BJ (cell line): ENCODE data around the gene CCDC183. TPM values are rescaled to one million over a fixed set of nuclear protein-coding genes. Genes with fewer than 3 reads are reported as not detected.
"Not testable (repeated sequence)": the region's sequence is repeated elsewhere in the genome, so short reads cannot be mapped to it uniquely, and the experiment has no call there.

Experiments
- CTCF ChIA-PET: fragments of 350-600 bp; formaldehyde crosslinking; extraction: SDS; loops from one replicate; lab custom pipeline; 2021; ENCODE audit warnings: antibody characterized with exemption, inconsistent platforms; lab: Yijun Ruan, JAX
- POLR2A ChIA-PET: fragments of 300-600 bp; sonication (Branson Sonifier 250); formaldehyde crosslinking; extraction: SDS; loops from one replicate; lab custom pipeline; 2021; ENCODE audit warnings: antibody characterized with exemption; lab: Charles Lee
- DNase-seq: peaks from one replicate; pipeline ENCODE4 v3.0.0-alpha.2; 2011; ENCODE audit warnings: low read depth
- H3K27me3 ChIP-seq: 2 replicates; pipeline ENCODE4 v1.6.0; 2011; ENCODE audit warnings: low read length; ENCODE audit not compliant: control insufficient read depth, insufficient read depth
- H3K36me3 ChIP-seq: 2 replicates; pipeline ENCODE4 v1.5.1; 2011; ENCODE audit warnings: low read length; ENCODE audit not compliant: control insufficient read depth, insufficient read depth
- H3K4me3 ChIP-seq: 2 replicates; pipeline ENCODE4 v1.5.1; 2011; ENCODE audit warnings: low read depth, mild to moderate bottlenecking, control low read depth, low read length
- polyA plus RNA-seq: library from polyadenylated mRNA; depleted of rRNA; stranded (reverse); fragments of >200 nt; gene quantifications from 2 replicates; pipeline ENCODE4 v1.2.3, GENCODE V29; 2011
- TF ChIP-seq, protein P1 (sequence below): IDR thresholded peaks from 2 replicates; pipeline ENCODE4 v1.5.1; 2011; ENCODE audit warnings: low read depth, mild to moderate bottlenecking, control low read depth, inconsistent platforms, low read length, moderate library complexity; ENCODE audit not compliant: insufficient read depth

CCDC183 gene
- polyA plus RNA-seq, 1 experiment = 0.20 TPM

DNA sequence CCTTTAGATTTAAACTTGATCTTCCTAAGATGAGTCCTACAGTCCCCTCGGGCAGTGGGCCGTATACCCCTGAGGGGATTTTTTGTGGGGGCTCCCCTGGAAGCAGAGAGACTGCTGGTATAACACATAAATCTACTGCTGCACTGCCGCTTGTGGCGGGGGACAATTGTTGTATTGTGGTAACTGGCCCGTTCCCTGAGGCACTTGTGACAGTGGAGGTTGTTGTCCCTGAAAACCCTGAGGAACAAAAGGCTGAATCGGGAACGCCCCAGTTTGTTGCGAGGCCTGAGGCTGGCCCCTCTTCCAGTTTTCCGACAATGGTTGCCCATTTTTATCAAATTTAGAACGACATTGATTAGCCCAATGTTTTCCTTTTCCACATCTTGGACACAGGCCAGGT lies 9.7 kb upstream of the CCDC183 start:
- no peak overlapping the region for H3K4me3 ChIP-seq
- no peaks in the 10 kb centered on the region for H3K36me3 ChIP-seq
- CTCF ChIA-PET = interaction anchor here (0.6 to 6.8 kb wide), 11 partner anchors 8 to 285 kb away, joined by 3 to 52 read pairs (median 4); partner anchors contain the start of gene NPDC1
- POLR2A ChIA-PET = no interaction called here
- no peak for DNase-seq
- H3K27me3 ChIP-seq = no peaks in the 10 kb centered on the region
- TF ChIP-seq, protein P1, sequence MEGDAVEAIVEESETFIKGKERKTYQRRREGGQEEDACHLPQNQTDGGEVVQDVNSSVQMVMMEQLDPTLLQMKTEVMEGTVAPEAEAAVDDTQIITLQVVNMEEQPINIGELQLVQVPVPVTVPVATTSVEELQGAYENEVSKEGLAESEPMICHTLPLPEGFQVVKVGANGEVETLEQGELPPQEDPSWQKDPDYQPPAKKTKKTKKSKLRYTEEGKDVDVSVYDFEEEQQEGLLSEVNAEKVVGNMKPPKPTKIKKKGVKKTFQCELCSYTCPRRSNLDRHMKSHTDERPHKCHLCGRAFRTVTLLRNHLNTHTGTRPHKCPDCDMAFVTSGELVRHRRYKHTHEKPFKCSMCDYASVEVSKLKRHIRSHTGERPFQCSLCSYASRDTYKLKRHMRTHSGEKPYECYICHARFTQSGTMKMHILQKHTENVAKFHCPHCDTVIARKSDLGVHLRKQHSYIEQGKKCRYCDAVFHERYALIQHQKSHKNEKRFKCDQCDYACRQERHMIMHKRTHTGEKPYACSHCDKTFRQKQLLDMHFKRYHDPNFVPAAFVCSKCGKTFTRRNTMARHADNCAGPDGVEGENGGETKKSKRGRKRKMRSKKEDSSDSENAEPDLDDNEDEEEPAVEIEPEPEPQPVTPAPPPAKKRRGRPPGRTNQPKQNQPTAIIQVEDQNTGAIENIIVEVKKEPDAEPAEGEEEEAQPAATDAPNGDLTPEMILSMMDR = no peak

DNA sequence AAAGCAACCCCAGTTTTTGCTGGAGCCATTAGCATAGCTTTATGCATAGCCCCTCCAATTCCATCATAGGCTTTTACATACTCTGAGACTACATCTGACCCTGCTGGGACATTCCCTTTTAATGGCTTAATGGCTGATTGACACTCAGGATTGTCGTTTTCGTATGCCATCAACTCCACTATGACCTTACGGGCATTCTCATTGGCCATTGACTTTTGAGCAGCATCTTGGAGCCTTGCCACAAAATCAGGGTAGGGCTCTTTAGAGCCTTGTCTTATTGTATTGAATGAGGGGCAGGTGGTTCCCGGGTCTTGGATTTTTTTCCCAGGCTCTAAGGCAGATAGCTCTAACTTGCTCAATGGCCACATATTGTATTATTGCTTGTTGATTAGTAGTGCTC lies 9.2 kb upstream of the CCDC183 start:
- POLR2A ChIA-PET, H3K36me3 ChIP-seq, H3K27me3 ChIP-seq, DNase-seq, H3K4me3 ChIP-seq: not testable (repeated sequence)
- CTCF ChIA-PET = interaction anchor here (0.6 to 6.8 kb wide), 12 partner anchors 9 to 281 kb away, joined by 3 to 52 read pairs (median 4); partner anchors contain the start of gene NPDC1

DNA sequence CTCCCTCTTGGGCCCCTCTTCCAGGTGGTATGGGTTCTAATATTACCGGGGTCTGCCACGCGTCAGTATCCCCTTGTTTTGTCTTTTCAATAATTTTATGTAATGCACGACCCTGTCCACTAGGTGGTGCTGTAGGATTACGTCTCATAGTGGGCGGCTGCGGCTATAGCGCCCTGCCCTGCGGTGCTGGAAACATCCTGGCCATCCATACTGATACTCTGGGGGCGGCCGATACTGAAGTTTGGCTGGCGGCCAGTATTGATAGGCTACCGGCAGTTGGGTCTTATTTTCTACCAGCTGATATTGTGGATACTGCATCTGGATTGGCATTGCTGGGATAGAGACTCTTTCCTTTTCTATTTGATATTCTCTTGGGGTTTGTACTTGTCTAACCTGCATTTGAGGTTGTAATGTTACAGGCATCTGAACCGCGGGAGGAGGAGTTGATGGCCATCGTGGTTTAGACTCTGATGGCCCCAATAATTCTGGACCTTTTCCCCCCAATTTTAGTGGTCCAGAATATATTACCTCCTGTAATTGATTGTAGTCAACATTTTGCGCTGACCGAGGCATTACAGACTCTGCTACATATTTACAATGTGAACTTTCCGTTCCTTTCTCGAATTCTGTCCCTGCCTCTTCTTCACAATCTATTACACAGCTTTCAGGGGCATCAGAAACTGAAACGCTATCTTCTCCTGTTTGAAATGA lies 8.3 kb upstream of the CCDC183 start:
- Histone ChIP-seq H3K36me3 (no peaks in the 10 kb centered on the region), H3K27me3 (no peaks in the 10 kb centered on the region), H3K4me3 (no peak overlapping the region)
- no peak for DNase-seq
- ChIA-PET POLR2A (no interaction called here), CTCF (interaction anchor here (0.7 to 6.8 kb wide), 17 partner anchors 10 to 321 kb away, joined by 3 to 52 read pairs (median 3); partner anchors contain the start of gene SAPCD2)
- TF ChIP-seq, protein P1 = peak; percentile 78

DNA sequence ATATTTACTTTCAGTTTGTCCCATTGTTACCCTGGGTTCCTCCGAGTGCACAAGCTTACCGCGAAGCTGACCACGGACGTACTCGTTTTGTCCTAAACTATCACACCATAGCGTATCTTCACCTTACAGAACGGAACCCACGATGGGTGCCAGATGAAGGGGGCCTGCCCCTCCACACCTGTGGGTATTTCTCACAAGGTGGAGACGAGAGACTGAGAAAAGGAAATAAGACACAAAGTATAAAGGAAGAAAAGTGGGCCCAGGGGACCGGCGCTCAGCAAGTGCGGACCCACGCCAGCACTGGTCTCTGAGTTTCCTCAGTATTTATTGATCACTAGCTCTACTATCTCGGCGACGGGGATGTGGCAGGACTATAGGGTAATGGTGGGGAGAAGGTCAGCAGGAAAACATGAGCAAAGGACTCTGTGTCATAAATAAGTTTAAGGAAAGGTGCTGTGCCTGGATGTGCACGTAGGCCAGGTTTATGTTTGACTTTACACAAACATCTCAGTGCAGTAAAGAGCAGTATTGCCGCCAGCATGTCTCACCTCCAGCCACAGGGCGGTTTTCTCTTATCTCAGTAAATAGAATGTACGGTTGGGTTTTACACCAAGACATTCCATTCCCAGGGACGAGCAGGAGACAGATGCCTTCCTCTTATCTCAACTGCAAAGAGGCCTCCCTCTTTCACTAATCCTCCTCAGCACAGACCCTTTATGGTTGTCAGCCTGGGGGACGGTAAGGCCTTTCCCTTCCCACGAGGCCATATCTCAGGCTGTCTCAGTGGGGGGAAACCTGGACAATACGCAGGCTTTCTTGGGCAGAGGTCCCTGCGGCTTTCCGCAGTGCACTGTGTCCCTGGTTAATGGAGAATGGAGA lies 7.3 kb upstream of the CCDC183 start:
- POLR2A ChIA-PET, H3K27me3 ChIP-seq, H3K36me3 ChIP-seq, H3K4me3 ChIP-seq, DNase-seq: not testable (repeated sequence)
- CTCF ChIA-PET = interaction anchor here (0.7 to 6.8 kb wide), 15 partner anchors 11 to 394 kb away, joined by 3 to 52 read pairs (median 3); partner anchors contain the start of gene SAPCD2

DNA sequence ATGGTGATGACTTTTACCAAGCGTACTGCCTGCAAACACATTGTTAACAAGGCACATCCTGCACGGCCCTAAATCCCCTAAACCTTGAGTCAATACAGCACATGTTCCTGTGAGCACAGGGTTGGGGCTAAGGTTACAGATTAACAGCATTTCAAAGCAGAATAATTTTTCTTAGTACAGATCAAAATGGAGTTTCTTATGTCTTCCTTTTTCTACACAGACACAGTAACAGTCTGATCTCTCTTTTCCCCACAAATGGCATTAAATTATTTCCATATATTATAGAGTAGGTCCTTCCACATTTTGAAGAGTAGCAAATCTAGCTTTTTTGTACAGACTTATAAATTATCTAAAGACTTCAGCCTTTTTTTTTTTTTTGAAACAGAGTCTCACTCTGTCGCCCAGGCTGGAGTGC lies 6.6 kb upstream of the CCDC183 start:
- ChIA-PET CTCF (no interaction called here), POLR2A (no interaction called here)
- no peaks in the 10 kb centered on the region for H3K36me3 ChIP-seq
- H3K27me3 ChIP-seq = no peaks in the 10 kb centered on the region
- no peak overlapping the region for H3K4me3 ChIP-seq
- DNase-seq = no peak
- TF ChIP-seq, protein P1 = no peak
